NCI-H345 treated with DMSO at 0.1 percent for 48 hours (cell line): ENCODE results near the gene UNC93B1.

Experiments used
- DNase-seq: peaks from one replicate; lab custom pipeline; 2025; ENCODE audit not compliant: unreplicated experiment; lab: John Stamatoyannopoulos, UW

UNC93B1 gene

GRCh38 chr11:68040101-68040956 lies 36.4 kb upstream of the UNC93B1 start:
- DNase-seq, result no peak

GRCh38 chr11:68039526-68040086 lies 35.7 kb upstream of the UNC93B1 start:
- DNase-seq, result no peak

GRCh38 chr11:68038718-68039525 lies 35.0 kb upstream of the UNC93B1 start, which contains the start of gene TCIRG1:
TSS of gene TCIRG1 (plus strand) at chr11:68039025. CDS start at chr11:68041272, 2,247 bp downstream.
- DNase-seq, result no peak

GRCh38 chr11:68038226-68038717 lies 34.4 kb upstream of the UNC93B1 start:
- DNase-seq, result no peak

- DNase-seq, result no peak
These were observed 33.7 kb upstream of the UNC93B1 start for GRCh38 chr11:68037411-68038225.

GRCh38 chr11:68036717-68037239 lies 32.9 kb upstream of the UNC93B1 start:
- DNase-seq, result no peak

GRCh38 chr11:68036141-68036716 lies 32.3 kb upstream of the UNC93B1 start:
- no peak for DNase-seq

GRCh38 chr11:68035266-68035876 lies 31.5 kb upstream of the UNC93B1 start:
- DNase-seq, result no peak

GRCh38 chr11:68033708-68034045 lies 29.8 kb upstream of the UNC93B1 start:
- DNase-seq, result no peak

- no peak for DNase-seq
These were observed 29.3 kb upstream of the UNC93B1 start for GRCh38 chr11:68032997-68033707.

GRCh38 chr11:68032003-68032402 lies 28.1 kb upstream of the UNC93B1 start:
- DNase-seq, result no peak

GRCh38 chr11:68031144-68031464 lies 27.2 kb upstream of the UNC93B1 start:
- DNase-seq, result no peak

- DNase-seq, result peak; percentile 98
These were observed 26.6 kb upstream of the UNC93B1 start, which contains the start of gene NDUFS8 for GRCh38 chr11:68030318-68031143. TSS of gene NDUFS8 (plus strand) at chr11:68030681. CDS start at chr11:68032152, 1,471 bp downstream.

GRCh38 chr11:68028802-68029545 lies 25.1 kb upstream of the UNC93B1 start:
- no peak for DNase-seq

GRCh38 chr11:68027667-68028066 lies 23.8 kb upstream of the UNC93B1 start:
- no peak for DNase-seq

- DNase-seq, result no peak
These were observed 22.7 kb upstream of the UNC93B1 start for GRCh38 chr11:68026391-68027105.

GRCh38 chr11:68025047-68025446 lies 21.1 kb upstream of the UNC93B1 start:
- no peak for DNase-seq
